T follicular helper cell (primary cell): ENCODE measurements around the gene MLXIP.

ENCODE experiments used
- DNase-seq: peaks from one replicate; pipeline ENCODE4 v3.0.0-alpha.2; 2020; ENCODE audit warnings: low read depth

MLXIP gene

GRCh38 chr12:122079532-122080081 is 1.1 kb downstream of the MLXIP start:
- DNase-seq, result no peak

- DNase-seq, result no peak
These were observed 1.9 kb downstream of the MLXIP start for GRCh38 chr12:122080149-122081082.

GRCh38 chr12:122081083-122081696 is 2.6 kb downstream of the MLXIP start:
- no peak for DNase-seq

- DNase-seq, result peak; percentile 32
These were observed 3.2 kb downstream of the MLXIP start for GRCh38 chr12:122081697-122082221.

GRCh38 chr12:122082621-122083356 is 4.2 kb downstream of the MLXIP start:
- no peak for DNase-seq

GRCh38 chr12:122084857-122085405 is 6.4 kb downstream of the MLXIP start:
- no peak for DNase-seq

GRCh38 chr12:122085591-122085990 is 7.0 kb downstream of the MLXIP start:
- no peak for DNase-seq

GRCh38 chr12:122086116-122086515 is 7.6 kb downstream of the MLXIP start:
- DNase-seq, result no peak

GRCh38 chr12:122086641-122087285 is 8.2 kb downstream of the MLXIP start:
- DNase-seq, result no peak

- DNase-seq, result no peak
These were observed 9.0 kb downstream of the MLXIP start for GRCh38 chr12:122087431-122088178.

GRCh38 chr12:122088179-122088810 is 9.7 kb downstream of the MLXIP start:
- no peak for DNase-seq

- no peak for DNase-seq
These were observed 10.5 kb downstream of the MLXIP start for GRCh38 chr12:122089077-122089476.

- no peak for DNase-seq
These were observed 12.4 kb downstream of the MLXIP start for GRCh38 chr12:122090759-122091515.

GRCh38 chr12:122093098-122093883 is 14.7 kb downstream of the MLXIP start:
- no peak for DNase-seq

GRCh38 chr12:122094137-122094734 is 15.7 kb downstream of the MLXIP start:
- DNase-seq, result no peak

GRCh38 chr12:122094735-122095631 is 16.4 kb downstream of the MLXIP start:
- DNase-seq, result no peak

- DNase-seq, result no peak
These were observed 17.5 kb downstream of the MLXIP start for GRCh38 chr12:122096014-122096413.
